GM12874 (cell line): Measurements from ENCODE around the gene FST.

Source experiments
- TF ChIP-seq, protein P1 (sequence below): IDR thresholded peaks from 2 replicates; pipeline ENCODE4 v1.5.1; 2011; ENCODE audit warnings: low read depth, mild to moderate bottlenecking, control low read depth, low read length, moderate library complexity; ENCODE audit not compliant: insufficient read depth

The FST gene

DNA sequence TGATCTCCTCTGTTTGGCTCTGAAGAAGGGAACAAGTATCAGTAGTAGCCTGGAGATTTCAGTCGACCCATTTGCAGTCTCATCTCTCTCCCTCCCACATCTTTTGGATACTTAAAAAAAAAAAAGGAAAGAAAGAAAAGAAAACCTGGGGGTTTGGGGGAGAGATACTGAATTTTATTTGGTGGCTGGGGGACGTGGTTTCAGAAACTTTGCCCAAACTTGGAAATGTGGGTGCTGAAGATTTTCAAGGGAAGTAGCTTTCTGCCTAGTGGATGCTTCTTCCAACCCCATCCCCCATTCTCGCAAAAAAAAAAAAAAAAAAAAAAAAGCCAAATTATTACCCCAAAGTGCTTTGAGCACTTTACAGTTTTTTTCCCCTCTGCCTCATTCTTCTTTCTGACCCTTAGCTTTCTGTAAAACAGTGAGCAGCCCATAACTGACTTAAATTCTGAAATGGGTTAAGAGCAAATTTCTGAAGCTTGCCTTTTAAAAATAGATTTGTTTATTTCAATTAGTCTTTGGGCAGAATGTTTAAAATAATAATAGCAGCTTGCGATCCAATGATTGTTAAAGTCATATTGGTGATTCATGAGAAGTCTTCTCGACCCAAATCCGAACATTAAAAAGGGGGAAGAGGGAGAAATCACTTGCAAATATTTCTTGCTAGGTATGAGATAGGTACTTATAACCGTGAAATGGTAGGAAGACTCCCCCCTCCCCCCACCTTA, 894 bp downstream of the FST start:
- TF ChIP-seq, protein P1, sequence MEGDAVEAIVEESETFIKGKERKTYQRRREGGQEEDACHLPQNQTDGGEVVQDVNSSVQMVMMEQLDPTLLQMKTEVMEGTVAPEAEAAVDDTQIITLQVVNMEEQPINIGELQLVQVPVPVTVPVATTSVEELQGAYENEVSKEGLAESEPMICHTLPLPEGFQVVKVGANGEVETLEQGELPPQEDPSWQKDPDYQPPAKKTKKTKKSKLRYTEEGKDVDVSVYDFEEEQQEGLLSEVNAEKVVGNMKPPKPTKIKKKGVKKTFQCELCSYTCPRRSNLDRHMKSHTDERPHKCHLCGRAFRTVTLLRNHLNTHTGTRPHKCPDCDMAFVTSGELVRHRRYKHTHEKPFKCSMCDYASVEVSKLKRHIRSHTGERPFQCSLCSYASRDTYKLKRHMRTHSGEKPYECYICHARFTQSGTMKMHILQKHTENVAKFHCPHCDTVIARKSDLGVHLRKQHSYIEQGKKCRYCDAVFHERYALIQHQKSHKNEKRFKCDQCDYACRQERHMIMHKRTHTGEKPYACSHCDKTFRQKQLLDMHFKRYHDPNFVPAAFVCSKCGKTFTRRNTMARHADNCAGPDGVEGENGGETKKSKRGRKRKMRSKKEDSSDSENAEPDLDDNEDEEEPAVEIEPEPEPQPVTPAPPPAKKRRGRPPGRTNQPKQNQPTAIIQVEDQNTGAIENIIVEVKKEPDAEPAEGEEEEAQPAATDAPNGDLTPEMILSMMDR = no peak

DNA sequence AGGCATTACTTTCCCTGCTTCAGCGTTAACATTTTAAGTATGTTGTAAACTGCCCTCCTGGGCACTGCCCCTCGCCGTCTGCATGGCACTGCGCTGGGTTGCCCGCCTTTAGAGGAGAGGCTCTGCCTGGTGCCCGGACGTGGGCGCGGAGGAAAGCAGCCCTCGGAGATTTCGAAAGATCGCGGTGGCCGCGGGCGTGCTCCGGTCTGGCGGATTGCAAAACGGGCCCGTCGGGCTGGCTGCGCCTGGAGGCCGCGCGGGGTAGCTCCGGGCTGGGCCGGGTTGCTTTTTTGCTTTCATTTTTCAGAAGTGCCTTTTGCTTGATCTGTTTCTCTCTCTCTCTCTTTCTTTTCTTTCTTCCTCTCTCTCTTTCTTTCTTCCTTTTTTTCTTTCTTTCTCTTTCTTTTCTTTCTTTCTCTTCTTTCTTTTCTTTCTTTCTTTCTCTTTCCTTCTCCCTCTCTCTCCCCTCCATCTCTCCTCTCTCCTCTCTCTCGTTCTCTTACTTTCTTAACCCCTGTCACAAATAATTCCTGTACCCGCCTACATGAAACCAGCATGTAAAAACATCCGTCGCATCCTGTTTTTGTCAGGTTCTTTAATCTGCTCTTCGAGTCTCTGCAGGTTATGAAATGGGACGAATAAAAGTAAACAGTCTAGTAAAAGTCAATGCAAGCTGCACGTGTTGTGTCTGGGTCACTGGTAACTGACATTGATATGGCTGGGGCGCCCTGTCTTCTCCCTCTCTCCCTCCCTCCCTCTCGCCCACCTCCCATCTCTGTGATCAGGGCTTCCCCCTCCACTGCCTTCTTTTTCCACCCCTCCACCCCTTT, 1.7 kb downstream of the FST start:
- TF ChIP-seq, protein P1 = 0 out of 2 replicates have a peak, but pooled peaks have one; percentile 18

DNA sequence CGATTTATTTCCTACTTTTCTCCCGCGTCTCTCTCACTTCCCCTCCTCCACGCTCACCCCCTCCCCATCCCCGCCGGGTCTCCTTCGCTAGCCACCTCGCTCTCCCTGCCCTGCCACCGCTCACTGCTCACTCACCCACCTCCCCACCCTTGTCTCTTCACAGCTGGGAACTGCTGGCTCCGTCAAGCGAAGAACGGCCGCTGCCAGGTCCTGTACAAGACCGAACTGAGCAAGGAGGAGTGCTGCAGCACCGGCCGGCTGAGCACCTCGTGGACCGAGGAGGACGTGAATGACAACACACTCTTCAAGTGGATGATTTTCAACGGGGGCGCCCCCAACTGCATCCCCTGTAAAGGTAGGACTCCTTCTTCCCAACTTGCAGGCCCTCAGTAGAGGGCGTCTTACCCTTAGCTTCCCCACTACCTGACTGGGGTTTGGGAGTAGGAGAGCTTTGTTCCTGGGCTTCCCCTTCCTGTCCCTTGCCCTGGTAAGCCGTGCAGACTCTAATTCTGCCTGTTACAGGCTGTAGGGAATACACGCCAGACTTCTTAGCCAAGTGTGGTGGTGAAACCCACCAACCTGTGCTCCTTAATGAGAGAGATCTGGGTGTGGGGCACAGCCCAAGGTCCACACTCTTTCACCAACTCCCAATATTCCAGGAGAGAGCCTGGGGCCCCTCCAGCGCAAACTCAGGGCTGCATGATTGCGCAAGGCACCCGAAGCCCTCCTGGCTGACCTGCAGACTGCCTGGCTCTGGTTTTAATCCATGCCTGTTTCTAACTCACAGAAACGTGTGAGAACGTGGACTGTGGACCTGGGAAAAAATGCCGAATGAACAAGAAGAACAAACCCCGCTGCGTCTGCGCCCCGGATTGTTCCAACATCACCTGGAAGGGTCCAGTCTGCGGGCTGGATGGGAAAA, 2.5 kb downstream of the FST start:
- TF ChIP-seq, protein P1 = peak; percentile 13; the same call in 1 of the 2 replicates

GRCh38 chr5:53487436-53487835, 7.0 kb downstream of the FST start:
- TF ChIP-seq, protein P1 = no peak

DNA sequence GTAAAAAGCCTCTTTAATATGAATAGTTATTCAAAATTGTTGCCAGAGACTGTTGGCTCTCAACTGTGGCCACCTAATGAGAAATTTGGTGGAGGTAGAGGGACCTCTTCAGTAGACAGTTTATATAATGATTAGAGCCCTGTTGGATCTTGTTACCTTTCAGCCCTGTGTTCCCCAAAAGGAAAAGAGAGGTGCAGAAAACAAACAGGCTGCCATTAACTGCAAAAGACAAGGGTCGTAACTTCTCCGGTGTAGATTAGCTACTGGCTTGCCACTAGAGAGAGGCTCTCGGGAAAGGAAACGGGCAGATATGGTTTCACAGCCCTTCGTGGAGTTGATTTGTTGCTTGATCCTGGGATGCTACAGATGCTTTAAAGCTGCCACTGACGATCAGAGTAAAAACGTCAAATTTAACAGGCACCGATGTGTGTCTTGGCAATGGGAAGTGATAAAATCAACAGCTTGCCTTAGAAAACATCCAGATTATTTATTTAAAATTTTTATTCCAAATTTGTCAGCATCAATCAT, 7.8 kb downstream of the FST start:
- TF ChIP-seq, protein P1 = no peak

- TF ChIP-seq, protein P1 = no peak
Measured at GRCh38 chr5:53490747-53491146, 10.3 kb downstream of the FST start.
